HepG2 (cell line): ENCODE results near the gene FXYD4. TPM values are rescaled to one million over a fixed set of nuclear protein-coding genes. Genes with fewer than 3 reads are reported as not detected.

Experiments used
- ARHGAP35 ChIP-seq: sonication (generic); formaldehyde crosslinking; IDR thresholded peaks from 2 replicates; pipeline ENCODE4 v1.9.0; 2022; ENCODE audit warnings: mild to moderate bottlenecking, inconsistent platforms, moderate library complexity, missing genetic modification reagents, borderline replicate concordance
- ARID4A ChIP-seq: sonication (generic); formaldehyde crosslinking; IDR thresholded peaks from 2 replicates; pipeline ENCODE4 v1.5.0; 2020; ENCODE audit warnings: mild to moderate bottlenecking, missing genetic modification reagents, borderline replicate concordance
- CEBPG ChIP-seq: IDR thresholded peaks from 2 replicates; pipeline ENCODE4 v1.6.1; 2016
- CTCF ChIP-seq: sonication (generic); formaldehyde crosslinking; IDR thresholded peaks from 2 replicates; pipeline ENCODE4 v1.5.0; 2020; ENCODE audit warnings: mild to moderate bottlenecking, missing genetic modification reagents, moderate library complexity
- ERF ChIP-seq: IDR thresholded peaks from 2 replicates; pipeline ENCODE4 v1.6.1; 2018; ENCODE audit warnings: missing biosample characterization, missing genetic modification reagents
- HMGA1 ChIP-seq: sonication (generic); formaldehyde crosslinking; conservative IDR thresholded peaks from 2 replicates; pipeline ENCODE4 v1.4.0; 2020; ENCODE audit warnings: missing genetic modification reagents
- NONO ChIP-seq, 2 experiments: fragments of 450-650 bp in 1 of 2; sonication (generic) in 1 of 2; formaldehyde crosslinking in 1 of 2; IDR thresholded peaks in 1 of 2; conservative IDR thresholded peaks in 1 of 2; 2 replicates each; pipeline versions ENCODE4 v1.6.1 to v1.8.0; 2017 to 2022; ENCODE audit warnings: mild to moderate bottlenecking in 1 of 2, missing genetic modification reagents in 1 of 2, moderate library complexity in 1 of 2
- RBM22 ChIP-seq: fragments of 200-400 bp; formaldehyde crosslinking; optimal IDR thresholded peaks from 2 replicates; pipeline ENCODE3; 2017; ENCODE audit warnings: mild to moderate bottlenecking, low read length, moderate library complexity
- RFXANK ChIP-seq: IDR thresholded peaks from 2 replicates; pipeline ENCODE4 v1.6.1; 2016
- SIX1 ChIP-seq: sonication (generic); formaldehyde crosslinking; IDR thresholded peaks from 2 replicates; pipeline ENCODE4 v1.4.0; 2020; ENCODE audit warnings: missing genetic modification reagents, borderline replicate concordance
- STAT6 ChIP-seq: sonication (generic); formaldehyde crosslinking; IDR thresholded peaks from 2 replicates; pipeline ENCODE4 v1.4.0; 2020; ENCODE audit warnings: missing genetic modification reagents, mild to moderate bottlenecking, borderline replicate concordance
- ZBED4 ChIP-seq: sonication (generic); formaldehyde crosslinking; IDR thresholded peaks from 2 replicates; pipeline ENCODE4 v1.4.0; 2020; ENCODE audit warnings: missing genetic modification reagents, borderline replicate concordance
- ZNF354B ChIP-seq: sonication (generic); formaldehyde crosslinking; IDR thresholded peaks from 2 replicates; pipeline ENCODE4 v1.8.0; 2022; ENCODE audit warnings: mild to moderate bottlenecking, missing genetic modification reagents
- polyA plus RNA-seq, 8 experiments: library from polyadenylated mRNA; depleted of rRNA in 3 of 8; stranded (reverse) in 7 of 8; unstranded in 1 of 8; fragments of >200 nt; fragmentation: Illumina TruSeq in 4 of 8; extraction: Trizol in 4 of 8; gene quantifications; 2 replicates each; pipeline versions ENCODE4 v1.2.1 to v1.2.3, GENCODE V29; 2011 to 2016; ENCODE audit warnings: low read depth in 4 of 8, missing spikeins in 1 of 8, mixed read lengths in 1 of 8; ENCODE audit not compliant: insufficient read depth in 1 of 8
- total RNA-seq, 5 experiments: library from RNA; depleted of rRNA; stranded (reverse); fragments of >200 nt; fragmentation: Illumina TruSeq; extraction: Trizol; gene quantifications; 2 replicates each; pipeline ENCODE4 v1.2.3, GENCODE V29; 2016; ENCODE audit warnings: low read depth in 1 of 5
- TF ChIP-seq, protein P1 (sequence below): sonication (generic); formaldehyde crosslinking; IDR thresholded peaks from 2 replicates; pipeline ENCODE4 v1.8.1; 2023; ENCODE audit warnings: missing genetic modification reagents, mild to moderate bottlenecking, borderline replicate concordance
- TF ChIP-seq, protein P2 (sequence below): IDR thresholded peaks from 2 replicates; pipeline ENCODE4 v1.6.1; 2016; ENCODE audit warnings: low read depth

The FXYD4 gene
- total and polyA plus RNA-seq, 2 of the 13 experiments (the other 11 are each of a cell fraction or from before 2014, with no cell fraction given), result not detected

- peak; percentile 63 for TF ChIP-seq CTCF
- no peak for TF ChIP-seq STAT6 (CRISPR knock-in tag)
- TF ChIP-seq RFXANK (CRISPR knock-in tag), result no peak
- no peak for TF ChIP-seq NONO (IDR thresholded peaks at IDR 0.05)
- TF ChIP-seq NONO (CRISPR knock-in tag; conservative IDR thresholded peaks at IDR 0.05), result no peak
- TF ChIP-seq SIX1 (CRISPR knock-in tag), result no peak
- no peak for TF ChIP-seq ZBED4 (CRISPR knock-in tag)
- peak; percentile 20; the same call in 1 of the 2 replicates for TF ChIP-seq ARID4A
- TF ChIP-seq, protein P1, sequence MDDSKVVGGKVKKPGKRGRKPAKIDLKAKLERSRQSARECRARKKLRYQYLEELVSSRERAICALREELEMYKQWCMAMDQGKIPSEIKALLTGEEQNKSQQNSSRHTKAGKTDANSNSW (CRISPR knock-in tag), result no peak
- TF ChIP-seq CEBPG, result peak; percentile 35; the same call in 1 of the 2 replicates
- TF ChIP-seq ERF, result no peak
- TF ChIP-seq, protein P2, sequence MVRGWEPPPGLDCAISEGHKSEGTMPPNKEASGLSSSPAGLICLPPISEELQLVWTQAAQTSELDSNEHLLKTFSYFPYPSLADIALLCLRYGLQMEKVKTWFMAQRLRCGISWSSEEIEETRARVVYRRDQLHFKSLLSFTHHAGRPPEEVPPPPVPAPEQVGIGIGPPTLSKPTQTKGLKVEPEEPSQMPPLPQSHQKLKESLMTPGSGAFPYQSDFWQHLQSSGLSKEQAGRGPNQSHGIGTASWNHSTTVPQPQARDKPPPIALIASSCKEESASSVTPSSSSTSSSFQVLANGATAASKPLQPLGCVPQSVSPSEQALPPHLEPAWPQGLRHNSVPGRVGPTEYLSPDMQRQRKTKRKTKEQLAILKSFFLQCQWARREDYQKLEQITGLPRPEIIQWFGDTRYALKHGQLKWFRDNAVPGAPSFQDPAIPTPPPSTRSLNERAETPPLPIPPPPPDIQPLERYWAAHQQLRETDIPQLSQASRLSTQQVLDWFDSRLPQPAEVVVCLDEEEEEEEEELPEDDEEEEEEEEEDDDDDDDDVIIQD, result no peak
- TF ChIP-seq ARHGAP35 (CRISPR knock-in tag), result no peak
- no peak for TF ChIP-seq ZNF354B (CRISPR knock-in tag)
- TF ChIP-seq RBM22, result peak; percentile 14
- TF ChIP-seq HMGA1 (CRISPR knock-in tag), result no peak
Observed at GRCh38 chr10:43390759-43391158, 19.3 kb downstream of the FXYD4 start (continued).
